HG02840 (cell line): ENCODE data around the gene NUDT14.

Experiments
- ATAC-seq: cut with Tn5 transposase; IDR thresholded peaks from one replicate; pipeline ENCODE4 v1.9.1; 2021; ENCODE audit warnings: mild to moderate bottlenecking, moderate library complexity, moderate number of reproducible peaks; ENCODE audit not compliant: unreplicated experiment, low FRiP score

NUDT14 gene

DNA sequence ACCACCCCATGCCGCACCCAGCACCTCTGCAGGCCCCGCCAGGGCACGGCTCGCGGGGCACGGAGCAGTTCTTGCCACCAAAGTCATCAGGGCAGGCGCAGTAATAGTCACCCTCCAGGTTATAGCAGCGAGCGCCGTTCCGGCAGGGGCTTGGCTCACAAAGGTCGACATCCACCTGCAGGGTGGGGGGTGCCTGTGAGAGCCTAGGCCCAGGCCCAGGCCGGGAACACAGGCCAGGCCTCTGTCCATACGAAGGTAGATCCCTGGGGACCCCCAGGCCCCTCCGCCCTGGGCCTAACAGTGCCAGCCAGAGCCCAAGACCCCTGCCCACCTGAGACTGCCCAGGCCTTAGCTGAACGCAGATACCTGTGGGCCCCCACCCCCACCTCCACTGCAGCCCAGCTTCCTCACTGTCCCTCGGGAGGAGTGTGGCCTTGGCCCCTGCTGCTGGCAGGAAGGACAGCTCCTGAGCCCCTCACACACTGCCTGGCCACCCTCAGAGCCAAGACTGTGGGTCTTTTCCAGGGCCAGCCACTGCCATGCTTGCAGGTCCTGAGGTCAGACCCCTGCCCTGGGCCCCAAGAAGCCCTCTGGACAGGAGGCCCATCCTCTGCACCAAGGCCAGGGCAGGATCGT is 31.8 kb downstream of the NUDT14 start:
- ATAC-seq = no peak

DNA sequence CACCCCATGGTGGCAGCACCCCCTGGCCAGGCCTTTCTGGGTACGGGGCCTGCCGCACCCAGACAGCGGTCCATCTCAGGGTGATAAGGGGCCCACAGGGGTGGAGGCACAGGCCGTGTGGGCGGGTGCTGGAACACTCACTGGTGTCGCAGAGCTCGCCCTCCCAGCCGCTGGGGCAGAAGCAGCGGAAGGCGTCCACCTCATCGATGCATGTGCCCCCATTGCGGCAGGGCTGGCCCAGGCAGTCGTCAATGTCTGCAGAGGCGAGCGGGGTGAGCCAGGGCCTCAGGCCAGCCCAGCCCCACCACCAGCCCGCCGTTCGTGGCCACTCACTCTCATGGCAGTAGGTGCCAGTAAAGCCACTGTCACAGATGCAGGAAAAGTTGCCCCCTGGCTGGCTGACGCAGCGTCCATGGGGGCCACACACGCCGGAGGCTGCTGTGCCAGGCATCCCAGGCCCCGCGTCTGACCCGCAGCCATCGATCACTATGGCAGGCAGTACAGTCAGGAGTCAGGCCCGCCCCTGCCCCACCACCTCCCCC is 32.4 kb downstream of the NUDT14 start:
- no peak for ATAC-seq

DNA sequence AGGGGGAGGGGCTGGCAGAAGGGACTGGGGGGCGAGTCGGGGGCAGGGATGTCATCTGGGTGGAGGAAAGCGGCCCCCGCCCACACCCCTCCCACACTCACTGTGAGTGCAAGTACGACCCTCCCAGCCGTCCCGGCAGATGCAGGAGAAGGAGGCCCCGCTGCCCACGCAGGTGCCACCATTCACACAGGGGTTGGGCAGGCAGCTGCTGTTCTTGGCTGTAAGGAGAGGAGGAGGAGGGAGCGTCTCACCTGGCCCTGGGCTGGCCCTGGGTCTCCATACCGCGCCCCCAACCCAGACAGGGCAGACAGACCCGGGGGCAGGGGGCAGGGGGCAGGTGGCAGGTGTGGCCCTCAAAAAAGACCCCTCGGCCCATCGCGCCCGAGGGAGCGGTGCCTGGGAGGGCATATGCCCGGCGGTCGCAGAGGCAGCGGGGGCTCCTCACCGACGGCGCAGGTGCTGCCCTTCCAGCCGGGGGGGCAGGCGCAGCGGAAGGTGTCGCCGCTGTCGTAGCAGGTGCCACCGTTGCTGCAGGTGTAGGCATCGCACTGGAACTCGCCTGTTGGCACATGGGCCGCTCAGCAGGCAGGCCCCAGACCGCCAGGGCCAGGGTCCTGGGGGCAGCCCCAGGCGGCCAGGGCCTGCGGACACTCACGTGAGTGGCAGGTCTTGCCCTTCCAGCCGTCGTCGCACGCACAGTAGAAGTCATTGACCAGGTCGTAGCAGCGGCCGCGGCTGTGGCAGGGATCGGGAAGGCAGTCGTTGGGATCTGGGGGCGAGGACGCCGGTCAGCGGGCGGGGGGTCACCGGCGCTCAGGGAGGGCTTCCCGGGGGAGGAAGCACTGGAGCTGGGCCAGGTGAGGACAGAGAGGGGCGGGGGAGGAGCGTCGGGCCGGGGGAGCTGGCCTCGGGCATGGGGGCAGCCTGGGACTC is 33.2 kb downstream of the NUDT14 start:
- ATAC-seq = no peak

DNA sequence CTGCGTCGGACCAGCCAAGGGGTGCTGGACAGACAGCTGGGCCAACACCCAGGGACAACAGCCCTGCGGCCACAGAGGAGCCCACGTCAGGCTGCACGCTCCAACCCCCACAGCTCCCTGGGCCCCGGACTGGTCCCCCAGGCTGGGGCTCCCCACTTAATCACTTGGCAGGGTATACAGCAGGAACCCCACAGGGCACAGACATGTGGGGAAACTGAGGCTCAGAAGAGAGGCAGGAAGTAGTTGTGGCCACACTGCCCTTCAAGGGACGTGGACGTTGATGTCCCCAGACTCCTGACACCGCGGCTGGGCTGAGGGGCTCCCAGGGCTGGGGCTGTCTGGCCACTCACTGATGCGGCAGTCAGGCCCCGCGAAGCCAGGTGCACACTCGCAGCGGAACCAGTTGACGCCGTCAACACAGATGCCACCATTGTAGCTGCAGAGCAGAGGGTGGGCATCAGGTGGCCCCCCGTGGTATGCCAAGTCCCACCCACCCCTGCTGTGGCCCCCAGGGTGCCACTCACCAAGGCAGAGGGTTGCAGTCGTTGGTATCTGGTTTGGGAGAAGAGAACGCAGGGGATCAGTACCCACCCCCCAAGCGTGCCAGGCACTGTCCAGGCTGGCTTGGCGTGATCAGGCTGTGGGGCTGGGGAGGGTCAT is 34.0 kb downstream of the NUDT14 start:
- ATAC-seq = no peak

DNA sequence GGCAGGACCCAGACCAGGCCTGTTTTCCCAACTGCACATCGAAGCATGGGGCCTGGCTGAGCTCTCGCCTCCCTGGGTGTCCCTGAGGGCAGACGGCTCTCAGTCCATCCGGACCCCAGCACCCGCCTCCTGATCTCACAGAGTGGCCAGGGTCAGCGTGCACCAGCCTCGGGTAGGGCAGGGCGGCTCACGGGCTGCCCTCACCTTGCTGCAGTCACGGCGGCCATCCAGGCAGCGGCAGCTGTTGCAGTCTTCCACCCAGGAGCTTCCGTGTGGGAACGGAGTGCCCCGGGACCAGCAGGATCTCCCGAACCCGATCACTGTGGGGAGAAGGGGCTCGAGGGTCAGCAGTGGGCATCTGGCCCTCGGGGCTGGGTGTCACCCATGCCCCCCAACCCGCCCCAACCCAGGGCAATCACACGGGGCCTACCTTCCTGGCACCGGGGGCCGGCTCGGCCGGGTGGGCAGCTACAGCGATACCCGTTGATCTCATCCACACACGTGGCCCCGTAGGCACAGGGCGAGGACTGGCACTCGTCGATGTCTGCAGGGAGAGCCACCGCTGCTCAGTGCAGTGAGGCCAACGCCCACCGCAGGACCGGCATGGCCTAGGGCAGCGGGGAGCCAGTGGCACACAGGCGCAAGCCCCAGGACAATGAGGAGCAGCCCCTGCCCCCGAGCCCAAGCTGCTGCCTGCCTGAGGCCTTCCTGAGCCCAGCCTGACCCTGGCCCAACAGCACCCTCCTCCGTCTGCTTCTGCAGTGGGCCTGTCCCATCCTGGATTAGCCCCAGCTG is 34.7 kb downstream of the NUDT14 start:
- ATAC-seq = no peak

DNA sequence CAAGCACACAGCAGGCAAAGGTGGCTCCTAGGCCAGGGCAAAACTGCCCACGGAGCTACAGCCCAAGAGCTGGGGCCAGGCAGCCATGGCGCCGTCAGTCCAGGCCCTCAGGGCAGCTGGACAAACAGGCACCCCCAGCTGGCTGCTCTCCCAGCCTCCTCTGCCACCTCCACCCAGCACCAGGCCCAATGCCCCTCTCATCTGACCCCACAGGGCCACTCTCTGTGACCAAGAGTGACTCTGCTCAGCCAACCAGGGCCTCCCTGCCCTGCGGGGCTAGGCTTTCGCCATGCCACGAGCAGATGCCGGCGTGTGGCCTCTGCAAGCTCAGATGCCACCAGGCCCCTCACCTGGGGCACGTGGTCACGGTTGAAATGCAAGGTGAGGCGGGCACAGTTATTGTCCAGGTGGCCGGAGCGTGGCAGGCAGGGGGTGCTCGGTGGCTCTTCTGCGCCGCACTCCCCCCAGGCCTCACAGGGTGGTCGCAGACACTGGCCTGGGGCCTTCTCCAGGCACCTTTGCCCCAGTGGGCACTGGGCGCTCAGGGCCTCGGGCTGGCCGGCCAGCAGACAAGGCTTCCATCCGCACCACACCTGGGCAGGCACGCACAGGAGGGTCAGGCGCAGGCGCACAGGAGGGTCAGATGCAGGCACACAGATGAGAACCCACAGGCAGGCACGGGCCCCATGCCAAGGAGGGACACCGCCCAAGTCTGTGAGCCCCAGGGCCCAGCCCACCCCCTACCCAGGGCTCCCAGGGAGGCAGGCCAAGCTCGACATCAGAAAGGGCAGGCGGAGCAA is 35.5 kb downstream of the NUDT14 start:
- ATAC-seq = no peak

DNA sequence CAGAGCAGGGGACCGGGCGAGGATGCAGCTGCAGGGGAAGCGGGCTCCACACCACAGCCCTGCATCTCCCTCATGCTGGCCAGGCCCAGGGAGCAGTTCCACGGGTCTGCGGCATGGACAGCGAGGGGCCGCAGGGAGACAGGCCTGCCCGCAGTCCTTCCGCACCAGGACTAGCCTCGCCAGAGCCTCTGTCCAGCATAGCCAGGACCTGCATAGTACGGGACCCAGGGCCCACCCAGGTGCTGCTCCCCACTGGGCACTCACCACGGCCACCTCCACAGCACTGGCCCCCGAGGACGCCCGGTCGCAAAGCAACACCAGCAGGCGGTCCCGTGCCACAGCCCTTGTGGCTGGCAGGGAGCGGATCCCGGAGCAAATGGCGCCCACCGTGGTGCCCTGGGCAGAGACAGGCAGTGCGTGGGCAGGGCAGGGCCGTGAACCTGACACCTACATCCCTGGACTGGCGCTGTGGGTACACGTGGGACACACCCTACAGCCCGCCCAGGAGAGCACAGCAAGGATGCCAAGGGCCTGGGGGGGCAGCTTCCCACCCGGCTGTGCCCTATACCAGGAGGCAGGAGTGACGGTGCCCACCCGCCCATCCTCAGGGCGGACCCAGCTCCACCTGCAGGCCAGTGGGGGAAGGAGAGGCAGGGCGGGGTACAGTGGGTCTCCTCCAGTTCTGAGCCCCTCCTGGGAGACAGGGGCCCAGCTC is 36.3 kb downstream of the NUDT14 start:
- no peak for ATAC-seq

DNA sequence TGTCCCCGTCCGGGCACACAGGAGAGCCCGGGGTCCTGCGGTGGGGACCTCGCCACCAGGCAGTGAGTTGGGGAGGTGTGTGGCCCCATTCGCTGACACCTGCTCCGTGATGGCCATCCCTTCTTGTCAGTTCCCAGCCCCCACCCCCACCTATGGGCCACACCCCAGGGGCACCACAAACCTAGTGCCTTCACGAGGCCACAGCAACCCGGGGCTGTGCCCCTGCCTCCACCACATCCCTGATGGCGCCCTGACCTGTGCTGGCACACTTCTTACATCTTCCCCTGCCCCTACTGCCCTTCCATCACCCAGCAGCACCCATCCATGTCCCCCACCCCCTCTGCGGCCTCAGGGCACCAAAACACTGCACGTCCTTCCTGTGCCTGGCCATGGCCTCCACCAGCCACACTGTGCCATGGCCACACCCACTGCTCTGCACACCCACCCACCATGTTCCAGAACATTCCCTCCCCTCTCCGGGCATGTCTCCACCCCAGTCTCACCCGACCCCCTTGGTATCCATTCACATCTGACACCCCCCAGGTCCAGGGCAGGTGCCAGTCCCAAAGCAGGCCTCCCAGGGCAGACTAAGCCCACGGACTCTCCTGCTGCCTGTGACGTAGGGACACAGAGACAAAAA is 37.0 kb downstream of the NUDT14 start:
- ATAC-seq = no peak

DNA sequence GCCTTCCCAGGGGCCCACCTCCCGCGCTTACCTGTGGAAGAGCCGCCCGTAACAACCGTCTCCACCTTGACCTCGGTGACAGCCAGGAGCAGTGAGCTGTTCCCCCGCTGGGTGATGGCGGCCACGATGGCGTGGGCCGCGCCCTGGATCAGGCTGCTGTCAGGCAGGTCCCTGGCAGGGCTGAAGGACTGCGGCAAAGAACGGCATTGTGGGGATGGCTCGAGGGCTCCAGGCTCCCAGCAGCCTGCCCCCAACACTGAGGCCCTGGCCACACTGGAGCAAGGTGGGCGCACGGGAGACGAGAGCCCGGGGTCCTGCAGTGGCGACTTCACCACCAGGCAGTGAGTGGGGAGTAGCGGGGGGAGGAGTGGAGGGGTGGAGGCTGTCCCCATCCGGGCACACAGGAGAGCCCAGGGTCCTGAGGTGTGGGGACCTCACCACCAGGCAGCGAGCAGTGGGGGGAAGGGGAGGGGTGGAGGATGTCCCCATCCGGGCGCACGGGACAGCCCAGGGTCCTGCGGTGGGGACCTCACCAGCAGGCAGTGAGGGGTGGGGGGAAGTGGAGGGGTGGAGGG is 37.6 kb downstream of the NUDT14 start:
- ATAC-seq = no peak

DNA sequence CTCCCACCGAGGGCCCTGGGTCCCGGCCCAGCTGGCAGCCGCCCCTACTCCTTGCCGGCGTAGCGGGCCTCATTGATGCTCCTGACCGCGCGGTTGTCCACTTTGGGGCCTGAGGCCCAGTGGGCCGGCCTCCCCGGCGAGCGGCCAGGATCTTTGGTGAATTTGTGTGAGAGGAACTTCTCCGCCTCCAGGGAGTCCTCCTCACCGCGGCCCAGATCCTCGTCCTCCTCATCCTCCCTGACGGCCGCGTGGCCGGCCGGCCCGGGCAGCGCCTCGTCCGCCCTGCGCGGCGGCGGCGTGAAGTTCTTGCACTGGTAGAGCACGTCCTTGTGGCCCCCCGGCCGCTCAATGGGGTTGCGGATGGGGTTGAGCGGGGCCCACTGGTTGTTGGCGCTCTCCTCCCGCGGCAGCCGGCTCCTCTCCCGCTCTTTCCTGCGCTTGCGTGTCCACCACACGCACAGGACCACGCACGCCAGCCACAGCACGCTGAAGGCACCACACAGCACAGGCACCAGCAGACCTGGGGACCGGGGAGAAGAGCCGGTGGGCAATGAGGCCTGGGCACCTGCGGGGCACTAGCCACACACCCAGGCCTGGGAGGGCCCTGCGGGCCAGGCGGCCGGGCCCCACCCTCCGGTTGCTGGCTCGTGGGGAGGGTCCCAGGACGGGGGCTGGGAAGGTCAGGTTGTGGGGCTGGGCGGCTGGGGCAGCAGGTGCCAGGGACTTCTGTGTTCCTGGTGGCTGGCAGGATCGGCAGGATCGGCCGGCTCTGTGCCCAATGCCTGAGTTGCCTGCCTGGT is 38.3 kb downstream of the NUDT14 start:
- no peak for ATAC-seq

DNA sequence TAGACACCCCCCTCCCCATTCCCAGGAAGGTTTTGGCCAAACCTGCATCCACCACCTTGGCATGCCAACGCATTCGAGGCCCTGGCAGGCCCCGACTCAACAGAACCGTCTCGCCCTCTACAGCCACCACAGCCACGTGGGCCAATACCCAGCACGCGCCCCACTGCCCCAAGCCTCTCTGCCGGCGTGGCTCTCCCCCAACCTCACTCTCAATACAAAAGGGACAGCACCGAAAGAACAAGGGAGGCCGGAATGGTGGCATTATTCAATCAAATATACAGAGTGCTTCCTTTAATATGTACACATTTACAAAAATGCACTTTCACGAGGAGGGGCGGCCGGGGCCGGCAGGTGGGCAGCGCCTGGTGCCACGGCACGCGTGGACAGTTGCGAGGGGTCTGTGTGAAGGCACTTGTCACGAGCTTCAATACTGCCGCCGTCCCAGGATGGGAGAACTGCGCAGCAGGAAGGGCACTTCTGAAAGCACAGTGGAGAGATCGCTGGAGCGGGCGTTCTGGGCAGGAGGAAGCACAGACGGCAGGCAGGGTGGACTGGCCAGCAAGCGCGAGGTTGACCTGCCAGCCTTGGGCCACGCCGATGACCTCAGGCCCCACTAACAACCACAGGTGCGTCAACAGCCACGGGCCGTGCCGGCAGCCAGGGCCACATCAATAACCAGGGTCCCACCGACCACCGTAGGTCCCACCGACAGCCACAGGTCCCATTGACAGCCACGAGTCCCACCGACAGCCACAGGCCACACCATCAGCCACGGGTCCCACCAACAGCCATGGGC is 39.4 kb downstream of the NUDT14 start:
- no peak for ATAC-seq

DNA sequence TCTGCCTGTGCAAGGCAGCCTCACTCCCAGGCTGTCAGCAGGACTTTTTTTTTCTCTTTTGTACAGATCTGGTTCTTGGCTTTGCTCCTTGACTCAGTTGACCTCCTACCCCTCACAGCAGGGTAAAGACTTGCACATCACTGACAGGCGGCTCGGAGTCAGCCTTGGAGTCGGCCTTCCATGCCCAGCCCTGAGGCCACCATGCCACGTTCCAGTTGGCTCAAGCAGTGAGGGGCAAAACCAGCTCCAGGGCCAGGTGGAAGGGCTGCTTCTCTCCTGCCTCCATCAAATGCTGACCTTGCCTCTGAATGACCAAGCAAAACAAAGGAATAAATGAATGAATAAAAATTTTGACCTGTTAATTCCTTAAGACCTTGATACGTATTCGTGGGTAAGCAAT is 40.1 kb downstream of the NUDT14 start:
- ATAC-seq = no peak

DNA sequence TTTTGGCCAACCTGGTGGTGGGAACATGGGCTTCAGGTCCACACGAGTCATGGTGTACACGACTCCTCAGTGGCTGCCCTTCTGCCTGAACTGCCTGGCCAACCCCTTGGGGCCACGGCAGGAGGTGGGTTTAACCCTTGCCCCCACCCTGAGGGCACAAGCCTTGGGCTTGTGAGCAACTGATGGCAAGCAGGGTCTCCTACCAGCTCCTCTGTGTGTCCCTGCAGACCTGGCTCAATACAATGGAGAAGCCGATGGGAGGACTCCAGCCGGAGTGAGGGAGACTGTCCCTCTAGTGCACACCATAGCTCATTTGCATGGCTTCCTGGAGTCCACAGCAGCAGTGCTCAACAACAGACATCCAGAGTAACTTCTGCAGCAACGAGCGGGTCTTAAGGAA is 40.5 kb downstream of the NUDT14 start:
- ATAC-seq = no peak

DNA sequence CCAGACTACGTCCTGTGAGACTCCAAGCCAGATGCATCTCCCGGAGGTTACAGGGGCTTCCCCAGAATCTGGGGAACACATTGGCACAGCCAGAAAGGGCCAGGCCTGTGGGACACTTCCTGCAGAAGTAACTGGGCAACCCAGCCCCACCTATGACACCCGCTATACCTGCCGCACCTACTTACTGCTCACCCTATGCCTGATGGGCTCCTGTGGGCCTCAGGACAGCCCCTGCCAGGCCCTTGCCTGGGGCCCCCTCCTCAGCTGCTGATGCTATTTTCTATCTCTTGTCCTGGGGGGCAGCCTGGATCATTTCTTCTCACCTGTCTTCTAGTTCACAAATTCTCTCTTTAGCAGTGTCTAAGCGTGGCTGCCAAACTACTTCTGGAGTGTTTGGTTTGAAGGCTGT is 41.3 kb downstream of the NUDT14 start:
- no peak for ATAC-seq

DNA sequence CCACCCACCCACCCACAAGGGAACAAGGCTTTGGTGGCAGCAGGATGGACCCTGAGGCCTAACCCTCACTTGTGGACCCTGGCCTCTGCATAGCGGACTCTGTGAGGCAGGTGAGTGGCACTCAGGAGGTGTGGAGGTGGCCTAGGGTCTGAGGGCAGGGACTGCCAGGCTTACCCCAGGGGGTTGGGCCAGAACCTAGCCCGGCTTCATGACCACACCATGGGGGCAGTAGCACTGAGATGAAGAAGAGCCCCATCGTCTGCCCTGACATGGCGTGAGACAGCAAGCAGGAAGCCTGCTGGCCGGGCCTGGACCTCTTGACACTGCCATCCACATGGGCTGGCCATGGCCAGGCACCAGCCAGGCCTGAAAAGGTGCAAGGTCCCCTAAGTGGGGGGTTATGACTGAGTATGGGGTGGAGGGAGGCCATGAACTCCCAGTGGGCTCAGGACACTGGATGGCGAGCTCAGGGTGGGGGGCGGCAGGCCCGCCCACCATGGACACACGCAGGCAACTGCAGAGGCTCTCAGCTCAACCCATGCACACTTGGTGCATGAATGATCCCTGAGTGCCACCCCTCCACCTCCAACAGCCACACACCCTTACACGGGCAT is 41.8 kb downstream of the NUDT14 start:
- no peak for ATAC-seq

DNA sequence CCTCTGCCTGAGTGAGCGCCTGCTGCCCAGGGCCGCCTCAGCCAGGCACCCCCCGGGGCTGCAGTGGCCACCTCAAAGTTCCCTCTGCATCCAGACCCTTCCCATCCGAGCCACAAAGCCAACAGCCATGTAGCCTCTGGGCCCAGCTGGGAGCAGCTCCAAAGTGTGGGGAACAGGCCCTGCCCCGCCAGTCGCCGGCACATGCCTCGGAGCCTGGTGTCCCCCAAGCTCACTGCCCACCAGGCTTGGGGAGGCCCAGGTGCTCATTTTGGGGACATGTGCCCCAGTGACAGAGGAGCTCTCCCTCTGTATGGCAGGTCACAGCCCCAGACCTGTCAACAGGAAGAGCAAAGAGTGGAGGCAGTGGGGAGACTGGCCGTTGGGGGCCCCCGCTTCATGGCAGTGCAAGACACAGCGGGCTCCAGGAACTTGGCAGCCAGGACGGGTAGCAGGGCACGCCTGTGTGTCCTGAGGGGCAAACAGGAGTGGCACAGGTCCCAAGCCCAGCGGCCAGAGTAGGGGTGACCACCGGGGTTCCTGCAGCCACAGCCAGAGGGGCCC is 42.5 kb downstream of the NUDT14 start:
- no peak for ATAC-seq
